Activated T-helper 1 cell treated with Interleukin-2 at 50 U/mL for 16 hours (primary cell): ENCODE data around the gene RPL26.

Experiments used
- DNase-seq: peaks from one replicate; pipeline ENCODE4 v3.0.0-alpha.2; 2020; ENCODE audit warnings: low read depth

The RPL26 gene

GRCh38 chr17:8383143-8383822 lies at the start of gene RPL26:
TSS of gene RPL26 (minus strand) at chr17:8383193. CDS start at chr17:8382310, 883 bp downstream.
- DNase-seq = peak; percentile 86

GRCh38 chr17:8430966-8431365 lies 48.0 kb upstream of the RPL26 start:
- DNase-seq = no peak

GRCh38 chr17:8426802-8427201 lies 43.8 kb upstream of the RPL26 start:
- no peak for DNase-seq

GRCh38 chr17:8426094-8426720 lies 43.2 kb upstream of the RPL26 start:
- no peak for DNase-seq

GRCh38 chr17:8421571-8421970 lies 38.6 kb upstream of the RPL26 start:
- no peak for DNase-seq

- DNase-seq = no peak
Observed at GRCh38 chr17:8420041-8420934, 37.3 kb upstream of the RPL26 start.

- no peak for DNase-seq
Observed at GRCh38 chr17:8419305-8419704, 36.3 kb upstream of the RPL26 start.

GRCh38 chr17:8418471-8418870 lies 35.5 kb upstream of the RPL26 start:
- no peak for DNase-seq

- no peak for DNase-seq
Observed at GRCh38 chr17:8417806-8418205, 34.8 kb upstream of the RPL26 start.

- no peak for DNase-seq
Observed at GRCh38 chr17:8413938-8414337, 30.9 kb upstream of the RPL26 start.

GRCh38 chr17:8413328-8413727 lies 30.3 kb upstream of the RPL26 start:
- DNase-seq = no peak

GRCh38 chr17:8412089-8412488 lies 29.1 kb upstream of the RPL26 start:
- no peak for DNase-seq

GRCh38 chr17:8410883-8411238 lies 27.9 kb upstream of the RPL26 start:
- DNase-seq = no peak

- DNase-seq = peak; percentile 65
Observed at GRCh38 chr17:8409966-8410882, 27.2 kb upstream of the RPL26 start.

GRCh38 chr17:8408371-8408770 lies 25.4 kb upstream of the RPL26 start:
- DNase-seq = no peak

- DNase-seq = no peak
Observed at GRCh38 chr17:8406174-8406573, 23.2 kb upstream of the RPL26 start.

GRCh38 chr17:8405499-8406016 lies 22.6 kb upstream of the RPL26 start:
- DNase-seq = no peak

GRCh38 chr17:8402921-8403536 lies 20.0 kb upstream of the RPL26 start:
- DNase-seq = no peak

GRCh38 chr17:8401107-8401506 lies 18.1 kb upstream of the RPL26 start:
- no peak for DNase-seq

- no peak for DNase-seq
Observed at GRCh38 chr17:8398980-8399379, 16.0 kb upstream of the RPL26 start.

- no peak for DNase-seq
Observed at GRCh38 chr17:8397636-8398035, 14.6 kb upstream of the RPL26 start, which contains the start of gene RNF222. TSS of gene RNF222 (minus strand) at chr17:8397827. CDS start at chr17:8393461, 4,366 bp downstream.
